Astrocyte (in vitro differentiated cells and primary cell): ENCODE data around the gene SLC4A1. TPM values are rescaled to one million over a fixed set of nuclear protein-coding genes. Genes with fewer than 3 reads are reported as not detected.

ENCODE experiments used
- DNase-seq: peaks from one replicate; pipeline ENCODE4 v3.0.0-alpha.2; 2010; ENCODE audit warnings: low read depth
- FAIRE-seq: peaks from 2 replicates; lab custom pipeline; 2011; peaks lifted over from hg19 to GRCh38; lab: Jason Lieb, UNC
- H2AFZ ChIP-seq: 2 replicates; pipeline ENCODE4 v1.6.0; 2012; ENCODE audit warnings: low read depth, low read length, inconsistent platforms
- H3K27ac ChIP-seq: 2 replicates; pipeline ENCODE4 v1.5.1; 2011; ENCODE audit warnings: low read depth, low read length, inconsistent platforms
- H3K27me3 ChIP-seq: 2 replicates; pipeline ENCODE4 v1.6.0; 2011; ENCODE audit warnings: low read length, inconsistent platforms; ENCODE audit not compliant: insufficient read depth
- H3K36me3 ChIP-seq: 2 replicates; pipeline ENCODE4 v1.5.1; 2011; ENCODE audit warnings: low read length, inconsistent platforms; ENCODE audit not compliant: insufficient read depth
- H3K4me1 ChIP-seq: 2 replicates; pipeline ENCODE4 v1.5.1; 2011; ENCODE audit warnings: low read length, inconsistent platforms; ENCODE audit not compliant: insufficient read depth
- H3K4me2 ChIP-seq: 2 replicates; pipeline ENCODE4 v1.6.0; 2012; ENCODE audit warnings: low read length, inconsistent platforms
- H3K4me3 ChIP-seq: 2 replicates; pipeline ENCODE4 v1.5.1; 2011; ENCODE audit warnings: low read depth, mild to moderate bottlenecking, low read length, inconsistent platforms; ENCODE audit not compliant: insufficient read depth
- H3K79me2 ChIP-seq: 2 replicates; pipeline ENCODE4 v1.6.0; 2012; ENCODE audit warnings: mild to moderate bottlenecking, low read length, inconsistent platforms; ENCODE audit not compliant: insufficient read depth
- H3K9ac ChIP-seq: 2 replicates; pipeline ENCODE4 v1.6.0; 2012; ENCODE audit warnings: mild to moderate bottlenecking, low read length, inconsistent platforms
- H3K9me3 ChIP-seq: 2 replicates; pipeline ENCODE4 v1.5.1; 2012; ENCODE audit warnings: low read depth, mild to moderate bottlenecking, low read length, inconsistent platforms; ENCODE audit not compliant: insufficient read depth
- H4K20me1 ChIP-seq: 2 replicates; pipeline ENCODE4 v1.6.0; 2012; ENCODE audit warnings: low read length, inconsistent platforms; ENCODE audit not compliant: insufficient read depth
- H3K27ac Mint-ChIP-seq: one replicate; pipeline ENCODE4 v1.8.0; 2021; ENCODE audit warnings: mild to moderate bottlenecking, mixed read lengths; ENCODE audit not compliant: unreplicated experiment
- H3K27me3 Mint-ChIP-seq: one replicate; pipeline ENCODE4 v1.8.0; 2021; ENCODE audit warnings: low read depth, mixed read lengths; ENCODE audit not compliant: unreplicated experiment
- H3K36me3 Mint-ChIP-seq: one replicate; pipeline ENCODE4 v1.8.0; 2021; ENCODE audit warnings: low read depth, mixed read lengths; ENCODE audit not compliant: unreplicated experiment
- H3K4me1 Mint-ChIP-seq: one replicate; pipeline ENCODE4 v1.8.0; 2021; ENCODE audit warnings: low read depth, mixed read lengths; ENCODE audit not compliant: unreplicated experiment
- H3K4me3 Mint-ChIP-seq: one replicate; pipeline ENCODE4 v1.8.0; 2021; ENCODE audit warnings: mild to moderate bottlenecking, moderate library complexity, mixed read lengths; ENCODE audit not compliant: unreplicated experiment
- H3K9me3 Mint-ChIP-seq: one replicate; pipeline ENCODE4 v1.8.0; 2021; ENCODE audit warnings: mild to moderate bottlenecking, mixed read lengths; ENCODE audit not compliant: unreplicated experiment
- EZH2 ChIP-seq: IDR thresholded peaks from 2 replicates; pipeline ENCODE4 v1.6.1; 2012; ENCODE audit warnings: mild to moderate bottlenecking, low read length, inconsistent platforms; ENCODE audit not compliant: insufficient read depth
- total RNA-seq: library from RNA; stranded (reverse); gene quantifications from 2 replicates; pipeline ENCODE4 v1.2.1, GENCODE V29; 2021
- TF ChIP-seq, protein P1 (sequence below): IDR thresholded peaks from 2 replicates; pipeline ENCODE4 v1.5.1; 2011; ENCODE audit warnings: low read depth, mild to moderate bottlenecking, inconsistent platforms, low read length, moderate library complexity; ENCODE audit not compliant: insufficient read depth

Gene SLC4A1
- total RNA-seq, 1 donor from 2014 or later: not detected

DNA sequence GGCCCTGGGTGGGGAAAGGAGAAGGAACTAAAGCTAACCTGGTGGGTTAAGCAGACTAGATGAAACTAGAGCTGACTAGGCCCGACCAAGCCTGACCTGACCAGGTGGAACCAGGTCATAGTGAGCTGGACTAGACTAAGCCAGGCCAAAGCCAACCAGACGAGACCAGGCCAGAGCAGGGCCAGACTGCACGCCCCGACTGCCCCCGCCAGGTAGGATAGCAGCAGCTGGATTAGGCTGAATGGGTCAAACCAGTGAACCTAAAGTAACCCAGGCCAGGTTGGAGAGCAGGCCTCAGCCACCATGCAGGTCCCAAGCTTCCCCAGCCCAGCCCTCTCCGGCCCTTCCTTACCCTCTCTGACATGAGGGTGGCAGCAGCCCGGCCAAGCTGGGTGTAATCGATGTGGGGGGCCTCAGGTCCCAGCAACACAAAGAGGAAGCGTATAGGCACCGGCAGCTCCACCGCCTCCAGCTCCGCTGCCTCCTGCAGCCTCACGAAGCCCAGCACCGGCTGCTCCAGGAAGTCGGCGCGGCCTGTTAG lies 9.1 kb downstream of the SLC4A1 start:
- Mint-ChIP-seq H3K27ac (no peak overlapping the region), H3K36me3 (peaks cover 3% of the 10 kb centered on the region), H3K4me1 (no peaks in the 10 kb centered on the region), H3K27me3 (peaks cover 61% of the 10 kb centered on the region), H3K4me3 (no peak overlapping the region), H3K9me3 (peaks cover 4% of the 10 kb centered on the region)
- no peak for FAIRE-seq
- H3K79me2 ChIP-seq: no peaks in the 10 kb centered on the region
- H2AFZ ChIP-seq: no peak overlapping the region
- no peaks in the 10 kb centered on the region for H3K4me1 ChIP-seq
- no peaks in the 10 kb centered on the region for H3K9me3 ChIP-seq
- TF ChIP-seq, protein P1, sequence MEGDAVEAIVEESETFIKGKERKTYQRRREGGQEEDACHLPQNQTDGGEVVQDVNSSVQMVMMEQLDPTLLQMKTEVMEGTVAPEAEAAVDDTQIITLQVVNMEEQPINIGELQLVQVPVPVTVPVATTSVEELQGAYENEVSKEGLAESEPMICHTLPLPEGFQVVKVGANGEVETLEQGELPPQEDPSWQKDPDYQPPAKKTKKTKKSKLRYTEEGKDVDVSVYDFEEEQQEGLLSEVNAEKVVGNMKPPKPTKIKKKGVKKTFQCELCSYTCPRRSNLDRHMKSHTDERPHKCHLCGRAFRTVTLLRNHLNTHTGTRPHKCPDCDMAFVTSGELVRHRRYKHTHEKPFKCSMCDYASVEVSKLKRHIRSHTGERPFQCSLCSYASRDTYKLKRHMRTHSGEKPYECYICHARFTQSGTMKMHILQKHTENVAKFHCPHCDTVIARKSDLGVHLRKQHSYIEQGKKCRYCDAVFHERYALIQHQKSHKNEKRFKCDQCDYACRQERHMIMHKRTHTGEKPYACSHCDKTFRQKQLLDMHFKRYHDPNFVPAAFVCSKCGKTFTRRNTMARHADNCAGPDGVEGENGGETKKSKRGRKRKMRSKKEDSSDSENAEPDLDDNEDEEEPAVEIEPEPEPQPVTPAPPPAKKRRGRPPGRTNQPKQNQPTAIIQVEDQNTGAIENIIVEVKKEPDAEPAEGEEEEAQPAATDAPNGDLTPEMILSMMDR: no peak
- TF ChIP-seq EZH2: no peak
- no peak for DNase-seq
- H3K9ac ChIP-seq: no peak overlapping the region
- H3K27ac ChIP-seq: no peak overlapping the region
- no peak overlapping the region for H3K4me3 ChIP-seq
- H3K36me3 ChIP-seq: no peaks in the 10 kb centered on the region
- no peak overlapping the region for H3K4me2 ChIP-seq
- H3K27me3 ChIP-seq: peaks cover 5% of the 10 kb centered on the region
- no peaks in the 10 kb centered on the region for H4K20me1 ChIP-seq

GRCh38 chr17:44257815-44258760 lies 9.8 kb downstream of the SLC4A1 start:
- H3K27me3 Mint-ChIP-seq: peaks cover 57% of the 10 kb centered on the region
- TF ChIP-seq, protein P1: no peak
- TF ChIP-seq EZH2: no peak

More at GRCh38 chr17:44257815-44258760, 9.8 kb downstream of the SLC4A1 start:
- Histone ChIP-seq H3K27me3 (peaks cover 5% of the 10 kb centered on the region), H4K20me1 (no peaks in the 10 kb centered on the region), H3K4me3 (no peak overlapping the region), H3K9ac (no peak overlapping the region), H3K79me2 (no peaks in the 10 kb centered on the region), H2AFZ (no peak overlapping the region), H3K27ac (no peak overlapping the region), H3K36me3 (no peaks in the 10 kb centered on the region), H3K4me1 (no peaks in the 10 kb centered on the region), H3K4me2 (no peak overlapping the region), H3K9me3 (no peaks in the 10 kb centered on the region)
- FAIRE-seq (no peak), DNase-seq (no peak)
- H3K4me1 Mint-ChIP-seq: no peaks in the 10 kb centered on the region
- H3K9me3 Mint-ChIP-seq: peaks cover 4% of the 10 kb centered on the region
- no peak overlapping the region for H3K4me3 Mint-ChIP-seq
- peak overlapping the region; percentile 48 for H3K27ac Mint-ChIP-seq
- peaks cover 3% of the 10 kb centered on the region for H3K36me3 Mint-ChIP-seq
